UCSD-AML1 (cell line): ENCODE measurements around the gene ZNRF4.
"Not testable (repeated sequence)": the region's sequence is repeated elsewhere in the genome, so short reads cannot be mapped to it uniquely, and the experiment has no call there.

Experiments
- DNase-seq: peaks from one replicate; lab custom pipeline; 2025; ENCODE audit not compliant: unreplicated experiment; lab: John Stamatoyannopoulos, UW

ZNRF4 gene

GRCh38 chr19:5472286-5472685 lies 17.1 kb downstream of the ZNRF4 start:
- no peak for DNase-seq

GRCh38 chr19:5473646-5474045 lies 18.4 kb downstream of the ZNRF4 start:
- DNase-seq = no peak

GRCh38 chr19:5477451-5478215 lies 22.4 kb downstream of the ZNRF4 start:
- DNase-seq = no peak

- DNase-seq = no peak
Observed at GRCh38 chr19:5478241-5478924, 23.2 kb downstream of the ZNRF4 start.

GRCh38 chr19:5478925-5479588 lies 23.8 kb downstream of the ZNRF4 start:
- no peak for DNase-seq

- DNase-seq = no peak
Observed at GRCh38 chr19:5479958-5480357, 24.7 kb downstream of the ZNRF4 start.

- DNase-seq = peak; percentile 30
Observed at GRCh38 chr19:5480427-5480836, 25.2 kb downstream of the ZNRF4 start.

- no peak for DNase-seq
Observed at GRCh38 chr19:5481957-5482356, 26.7 kb downstream of the ZNRF4 start.

GRCh38 chr19:5484398-5485285 lies 29.4 kb downstream of the ZNRF4 start:
- DNase-seq = no peak

GRCh38 chr19:5485286-5485636 lies 30.0 kb downstream of the ZNRF4 start:
- DNase-seq = no peak

- not testable (repeated sequence) for DNase-seq
Observed at GRCh38 chr19:5485658-5486057, 30.4 kb downstream of the ZNRF4 start.

GRCh38 chr19:5487222-5487621 lies 32.0 kb downstream of the ZNRF4 start:
- DNase-seq = no peak

- DNase-seq = no peak
Observed at GRCh38 chr19:5489551-5489950, 34.3 kb downstream of the ZNRF4 start.

GRCh38 chr19:5491565-5491964 lies 36.3 kb downstream of the ZNRF4 start:
- DNase-seq = no peak

GRCh38 chr19:5492281-5492634 lies 37.0 kb downstream of the ZNRF4 start:
- DNase-seq = no peak

GRCh38 chr19:5492635-5493409 lies 37.6 kb downstream of the ZNRF4 start:
- DNase-seq = no peak

GRCh38 chr19:5494773-5495172 lies 39.6 kb downstream of the ZNRF4 start:
- no peak for DNase-seq

- DNase-seq = no peak
Observed at GRCh38 chr19:5495792-5496191, 40.6 kb downstream of the ZNRF4 start.

GRCh38 chr19:5497297-5497696 lies 42.1 kb downstream of the ZNRF4 start:
- no peak for DNase-seq

GRCh38 chr19:5498830-5499550 lies 43.8 kb downstream of the ZNRF4 start:
- no peak for DNase-seq
